Esophagus squamous epithelium (tissue), 5 donors: ENCODE results near the gene FOXP1. TPM values are rescaled to one million over a fixed set of nuclear protein-coding genes. Genes with fewer than 3 reads are reported as not detected.

Experiments
- DNase-seq: peaks from one replicate; lab custom pipeline; 2025; lab: John Stamatoyannopoulos, UW
- H3K27ac ChIP-seq, 4 donors: fragments of 200-600 bp; sonication (generic); one replicate each; pipeline ENCODE4 v1.5.1; 2016 to 2019; ENCODE audit warnings: mild to moderate bottlenecking in 1 of 4
- H3K27me3 ChIP-seq, 4 donors: fragments of 200-600 bp; sonication (generic); 1 replicate in 3 of 4; 2 replicates in 1 of 4; pipeline versions ENCODE4 v1.5.1 to v1.6.0; 2017 to 2021; ENCODE audit warnings: antibody characterized with exemption in 1 of 4
- H3K36me3 ChIP-seq, 3 donors: fragments of 200-600 bp; sonication (generic); one replicate each; pipeline ENCODE4 v1.5.1; 2016 to 2019
- H3K4me1 ChIP-seq, 3 donors: fragments of 200-600 bp; sonication (generic); one replicate each; pipeline ENCODE4 v1.5.1; 2017 to 2019
- H3K4me3 ChIP-seq, 4 donors: fragments of 200-600 bp; sonication (generic); 1 replicate in 3 of 4; 2 replicates in 1 of 4; pipeline ENCODE4 v1.5.1; 2016 to 2019; ENCODE audit warnings: mild to moderate bottlenecking in 2 of 4, moderate library complexity in 1 of 4
- H3K9me3 ChIP-seq, 3 donors: fragments of 200-600 bp; sonication (generic); one replicate each; pipeline ENCODE4 v1.5.1; 2016 to 2019
- POLR2A ChIP-seq, 4 donors: fragments of 450-650 bp; IDR thresholded peaks; one replicate each; pipeline ENCODE4 v1.6.1; 2017; ENCODE audit warnings: antibody characterized with exemption in 4 of 4, mild to moderate bottlenecking in 4 of 4, moderate library complexity in 3 of 4
- WGBS, 2 donors: methylation state at CpG; one replicate each; pipeline ENCODE4 v1.1.5; 2018; 5-methylcytosine and 5-hydroxymethylcytosine counted together
- intact Hi-C: fragments of 100-400 bp; cut with DNase I; formaldehyde crosslinking; loops from one replicate; pipeline ENCODE4 v1.15.0; 2022
- total RNA-seq, 4 donors: library from RNA; depleted of rRNA; stranded (reverse); fragments of >200 nt; gene quantifications; one replicate each; pipeline ENCODE4 v1.1.0, GENCODE V29; 2016
- TF ChIP-seq, protein P1 (sequence below), 6 experiments: fragments of 450-650 bp in 4 of 6; fragments of 200-600 bp in 2 of 6; sonication (generic) in 2 of 6; IDR thresholded peaks; one replicate each; pipeline ENCODE4 v1.5.1; 2016 to 2019; ENCODE audit warnings: antibody characterized with exemption in 6 of 6, mild to moderate bottlenecking in 4 of 6, moderate library complexity in 4 of 6
- donor health status: DM: yes; HTN: yes; CAD: no.

Gene FOXP1
- total RNA-seq, 4 donors from 2014 or later = 49.1 to 124 (median 61.1) TPM

DNA sequence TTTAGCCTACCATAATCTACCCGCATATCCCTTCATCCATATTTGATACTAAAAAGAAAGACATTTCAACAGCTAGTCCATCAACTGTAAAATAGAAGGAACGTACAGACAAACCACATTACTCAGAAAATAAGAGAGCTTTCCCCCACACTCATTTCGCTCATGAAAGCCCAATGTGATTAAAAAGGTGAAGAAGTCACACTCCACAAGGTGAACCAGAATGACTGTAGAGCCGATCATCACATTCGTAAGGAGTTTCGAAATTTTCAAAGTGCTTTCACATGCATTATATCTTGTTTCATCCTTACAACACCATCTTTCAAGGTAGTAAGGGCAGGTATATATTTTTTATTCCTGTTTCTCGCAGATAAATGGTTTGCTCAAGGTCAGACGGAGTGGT, 225.3 kb downstream of the FOXP1 start:
- 79 to 84% methylated on average over 8 of the region's 8 CpGs for WGBS, 2 donors
- intact Hi-C loops = no loop called here
- H3K4me1 ChIP-seq = no peaks in the 10 kb centered on the region
- H3K27ac ChIP-seq = no peak overlapping the region
- H3K27me3 ChIP-seq = no peaks in the 10 kb centered on the region
- DNase-seq = no peak
- no peak overlapping the region for H3K4me3 ChIP-seq
- H3K9me3 ChIP-seq = no peaks in the 10 kb centered on the region
- no peak for TF ChIP-seq POLR2A (IDR thresholded peaks at IDR 0.05)
- TF ChIP-seq, protein P1, sequence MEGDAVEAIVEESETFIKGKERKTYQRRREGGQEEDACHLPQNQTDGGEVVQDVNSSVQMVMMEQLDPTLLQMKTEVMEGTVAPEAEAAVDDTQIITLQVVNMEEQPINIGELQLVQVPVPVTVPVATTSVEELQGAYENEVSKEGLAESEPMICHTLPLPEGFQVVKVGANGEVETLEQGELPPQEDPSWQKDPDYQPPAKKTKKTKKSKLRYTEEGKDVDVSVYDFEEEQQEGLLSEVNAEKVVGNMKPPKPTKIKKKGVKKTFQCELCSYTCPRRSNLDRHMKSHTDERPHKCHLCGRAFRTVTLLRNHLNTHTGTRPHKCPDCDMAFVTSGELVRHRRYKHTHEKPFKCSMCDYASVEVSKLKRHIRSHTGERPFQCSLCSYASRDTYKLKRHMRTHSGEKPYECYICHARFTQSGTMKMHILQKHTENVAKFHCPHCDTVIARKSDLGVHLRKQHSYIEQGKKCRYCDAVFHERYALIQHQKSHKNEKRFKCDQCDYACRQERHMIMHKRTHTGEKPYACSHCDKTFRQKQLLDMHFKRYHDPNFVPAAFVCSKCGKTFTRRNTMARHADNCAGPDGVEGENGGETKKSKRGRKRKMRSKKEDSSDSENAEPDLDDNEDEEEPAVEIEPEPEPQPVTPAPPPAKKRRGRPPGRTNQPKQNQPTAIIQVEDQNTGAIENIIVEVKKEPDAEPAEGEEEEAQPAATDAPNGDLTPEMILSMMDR (IDR thresholded peaks at IDR 0.05) = no peak
- H3K36me3 ChIP-seq = peaks cover 0 to 21% (median 0%) of the 10 kb centered on the region in 3 donors

DNA sequence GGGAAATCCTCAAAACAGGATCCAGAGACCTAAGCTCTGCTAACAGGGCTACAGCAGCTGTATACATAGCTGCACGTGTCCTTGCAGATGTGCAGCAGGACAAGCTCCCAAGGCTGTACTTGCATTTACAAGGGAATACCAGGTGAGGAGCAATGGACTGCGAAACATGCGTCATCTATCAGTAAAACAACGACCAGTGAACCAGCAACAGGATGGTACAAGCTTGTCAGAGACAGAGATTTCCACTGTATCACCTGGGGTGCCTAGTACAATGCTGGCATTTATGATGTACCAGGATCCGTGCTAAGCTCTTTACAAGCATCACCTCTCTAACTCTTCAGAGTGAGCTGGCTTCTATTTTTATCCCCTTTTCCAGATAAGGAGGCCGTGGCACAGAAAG, 227.3 kb downstream of the FOXP1 start:
- H3K4me3 ChIP-seq = no peak overlapping the region
- H3K27ac ChIP-seq = no peak overlapping the region
- H3K4me1 ChIP-seq = peaks cover 0 to 3% (median 0%) of the 10 kb centered on the region in 3 donors
- WGBS, 2 donors = 62 to 72% methylated on average over 6 of the region's 6 CpGs
- no peak for DNase-seq
- no peaks in the 10 kb centered on the region for H3K9me3 ChIP-seq
- peaks cover 0 to 21% (median 0%) of the 10 kb centered on the region in 3 donors for H3K36me3 ChIP-seq
- intact Hi-C loops = no loop called here
- no peaks in the 10 kb centered on the region for H3K27me3 ChIP-seq
- TF ChIP-seq POLR2A (IDR thresholded peaks at IDR 0.05) = no peak
- TF ChIP-seq, protein P1 (IDR thresholded peaks at IDR 0.05) = no peak

DNA sequence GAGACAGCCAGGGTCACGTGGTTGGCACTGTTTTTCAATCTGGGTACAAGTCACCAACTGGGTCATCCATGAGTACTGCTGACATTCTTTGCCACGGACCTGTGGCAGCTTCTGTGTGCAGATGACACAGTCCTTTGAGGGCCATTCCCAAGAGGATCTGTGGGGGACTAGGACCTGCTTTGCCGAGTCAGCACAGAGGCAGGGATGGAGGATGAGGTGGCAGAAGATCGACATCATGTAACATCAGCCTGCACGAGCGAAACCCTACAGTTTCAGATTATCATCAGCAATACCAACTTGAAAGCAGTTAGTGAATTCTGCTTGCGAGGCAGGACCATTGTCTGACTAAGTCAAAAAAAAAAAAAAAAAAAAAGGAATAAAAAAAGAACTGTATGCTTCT, 227.7 kb downstream of the FOXP1 start:
- H3K27me3 ChIP-seq = no peaks in the 10 kb centered on the region
- H3K27ac ChIP-seq = no peak overlapping the region
- H3K4me1 ChIP-seq = peaks cover 0 to 6% (median 0%) of the 10 kb centered on the region in 3 donors
- no peak overlapping the region for H3K4me3 ChIP-seq
- intact Hi-C loops = no loop called here
- peaks cover 0 to 21% (median 0%) of the 10 kb centered on the region in 3 donors for H3K36me3 ChIP-seq
- 57 to 70% methylated on average over 6 to 7 of the region's 7 CpGs for WGBS, 2 donors
- no peak for TF ChIP-seq POLR2A (IDR thresholded peaks at IDR 0.05)
- TF ChIP-seq, protein P1 (IDR thresholded peaks at IDR 0.05) = no peak
- H3K9me3 ChIP-seq = no peaks in the 10 kb centered on the region
- DNase-seq = no peak

DNA sequence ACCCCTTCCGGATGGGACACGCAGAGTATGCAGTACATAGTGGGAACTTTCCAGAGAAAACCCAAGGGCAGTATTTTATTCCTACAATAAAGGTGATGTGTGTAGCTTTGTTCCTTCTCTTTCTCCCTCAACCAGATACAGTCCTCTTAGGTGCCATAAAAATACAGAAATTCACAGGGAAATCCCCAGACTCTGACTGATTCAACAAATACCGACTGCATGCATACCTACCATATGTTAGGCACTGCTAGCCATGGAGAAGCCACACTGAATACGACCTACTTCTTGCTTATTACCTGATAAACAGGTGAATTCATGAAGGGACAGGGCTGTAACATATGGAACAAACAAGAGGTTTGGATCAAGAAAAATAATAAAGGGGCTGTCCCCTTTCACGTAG, 228.5 kb downstream of the FOXP1 start:
- WGBS, 2 donors = 84% methylated on average over 5 of the region's 5 CpGs
- TF ChIP-seq, protein P1 (IDR thresholded peaks at IDR 0.05) = no peak
- TF ChIP-seq POLR2A (IDR thresholded peaks at IDR 0.05) = no peak
- Histone ChIP-seq H3K4me1 (peaks cover 0 to 7% (median 0%) of the 10 kb centered on the region in 3 donors), H3K9me3 (no peaks in the 10 kb centered on the region), H3K27me3 (no peaks in the 10 kb centered on the region), H3K36me3 (peaks cover 0 to 21% (median 0%) of the 10 kb centered on the region in 3 donors), H3K27ac (no peak overlapping the region), H3K4me3 (no peak overlapping the region)
- DNase-seq = no peak
- intact Hi-C loops = no loop called here

DNA sequence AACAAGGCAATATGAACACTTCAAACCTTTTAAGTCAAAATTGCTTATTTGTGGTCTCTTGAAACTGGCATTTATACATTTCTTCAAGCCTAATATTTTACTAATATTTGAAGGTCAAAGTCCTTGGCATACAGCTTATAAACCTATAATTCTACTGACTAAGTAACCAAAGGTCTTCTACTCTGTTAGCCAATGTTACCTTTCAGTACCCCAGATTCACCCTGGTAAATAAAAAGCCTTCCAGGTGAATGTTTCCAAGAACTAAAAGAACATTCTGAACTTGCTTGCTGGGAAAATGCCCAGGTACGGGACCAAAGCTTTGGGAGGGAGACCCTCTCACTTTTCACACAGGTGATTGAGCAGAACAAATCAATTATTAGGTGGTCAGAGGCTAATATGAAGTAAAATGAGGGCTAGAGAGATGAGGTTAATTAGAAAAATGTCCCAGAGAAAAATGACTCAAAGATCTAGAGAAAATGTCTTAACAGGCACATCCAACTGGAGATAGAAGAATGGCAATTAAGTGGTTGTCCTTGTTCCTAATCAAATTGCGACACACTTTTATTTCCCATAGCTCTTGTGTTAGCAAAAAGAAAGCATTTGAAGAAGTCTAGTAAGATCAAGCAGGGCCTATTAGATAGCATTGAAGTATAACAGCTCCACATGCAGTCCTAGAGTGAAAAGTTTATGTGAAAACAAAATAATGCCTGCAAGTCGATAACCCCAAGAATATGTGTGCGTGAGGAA, 232.0 kb downstream of the FOXP1 start:
- Histone ChIP-seq H3K36me3 (peaks cover 0 to 10% (median 0%) of the 10 kb centered on the region in 3 donors), H3K4me3 (no peak overlapping the region), H3K4me1 (peaks cover 0 to 7% (median 0%) of the 10 kb centered on the region in 3 donors), H3K27ac (peak overlapping the region in 1 of 4 donors; percentile 21), H3K27me3 (no peaks in the 10 kb centered on the region), H3K9me3 (no peaks in the 10 kb centered on the region)
- 91 to 96% methylated on average over 4 of the region's 4 CpGs for WGBS, 2 donors
- intact Hi-C loops = no loop called here
- DNase-seq = no peak
- no peak for TF ChIP-seq POLR2A (IDR thresholded peaks at IDR 0.05)
- TF ChIP-seq, protein P1 (IDR thresholded peaks at IDR 0.05) = no peak
